ENCODE results near the gene SLC22A7.

Gene SLC22A7, protein sequence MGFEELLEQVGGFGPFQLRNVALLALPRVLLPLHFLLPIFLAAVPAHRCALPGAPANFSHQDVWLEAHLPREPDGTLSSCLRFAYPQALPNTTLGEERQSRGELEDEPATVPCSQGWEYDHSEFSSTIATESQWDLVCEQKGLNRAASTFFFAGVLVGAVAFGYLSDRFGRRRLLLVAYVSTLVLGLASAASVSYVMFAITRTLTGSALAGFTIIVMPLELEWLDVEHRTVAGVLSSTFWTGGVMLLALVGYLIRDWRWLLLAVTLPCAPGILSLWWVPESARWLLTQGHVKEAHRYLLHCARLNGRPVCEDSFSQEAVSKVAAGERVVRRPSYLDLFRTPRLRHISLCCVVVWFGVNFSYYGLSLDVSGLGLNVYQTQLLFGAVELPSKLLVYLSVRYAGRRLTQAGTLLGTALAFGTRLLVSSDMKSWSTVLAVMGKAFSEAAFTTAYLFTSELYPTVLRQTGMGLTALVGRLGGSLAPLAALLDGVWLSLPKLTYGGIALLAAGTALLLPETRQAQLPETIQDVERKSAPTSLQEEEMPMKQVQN

DNA sequence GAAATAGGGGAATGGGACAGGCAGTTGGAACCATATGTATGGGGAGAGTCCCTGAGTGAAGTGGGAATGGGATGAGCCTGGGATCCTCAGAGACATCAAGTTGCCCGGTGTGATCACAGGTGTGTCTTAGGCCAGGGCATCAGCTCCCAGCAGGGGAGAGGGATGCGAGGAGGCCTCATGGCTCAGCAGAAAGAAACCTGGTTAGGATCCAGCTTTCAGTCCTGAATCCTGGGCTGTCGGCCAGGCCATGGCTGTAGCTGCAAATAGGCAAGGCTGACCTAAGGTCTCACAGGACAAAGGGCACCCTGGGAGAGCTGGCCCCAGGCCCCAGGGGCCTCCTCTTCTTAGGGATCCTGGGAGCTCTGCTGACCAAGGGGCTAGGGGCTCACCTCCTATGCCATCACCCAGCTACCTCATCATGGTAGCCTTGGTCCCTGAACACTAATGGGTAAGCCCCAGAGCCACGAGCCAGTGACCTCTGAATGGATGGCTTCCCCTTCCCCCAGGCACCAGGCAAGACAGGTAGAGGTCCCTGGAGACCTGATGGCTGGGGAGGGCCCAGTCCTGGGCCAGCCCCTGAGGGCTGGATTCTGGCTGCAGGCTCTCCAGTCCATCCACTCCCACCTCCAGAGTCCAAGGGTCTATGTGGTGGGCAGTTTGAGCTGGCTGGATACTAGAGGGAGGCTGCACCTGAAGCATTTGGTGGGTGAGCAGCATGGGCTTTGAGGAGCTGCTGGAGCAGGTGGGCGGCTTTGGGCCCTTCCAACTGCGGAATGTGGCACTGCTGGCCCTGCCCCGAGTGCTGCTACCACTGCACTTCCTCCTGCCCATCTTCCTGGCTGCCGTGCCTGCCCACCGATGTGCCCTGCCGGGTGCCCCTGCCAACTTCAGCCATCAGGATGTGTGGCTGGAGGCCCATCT lies at the start of gene SLC22A7:
TSS of gene SLC22A7 (plus strand) at position 617 of the 921 bp plus-strand sequence. CDS start at position 716, 99 bp downstream.
- DNase-seq = no peak

DNA sequence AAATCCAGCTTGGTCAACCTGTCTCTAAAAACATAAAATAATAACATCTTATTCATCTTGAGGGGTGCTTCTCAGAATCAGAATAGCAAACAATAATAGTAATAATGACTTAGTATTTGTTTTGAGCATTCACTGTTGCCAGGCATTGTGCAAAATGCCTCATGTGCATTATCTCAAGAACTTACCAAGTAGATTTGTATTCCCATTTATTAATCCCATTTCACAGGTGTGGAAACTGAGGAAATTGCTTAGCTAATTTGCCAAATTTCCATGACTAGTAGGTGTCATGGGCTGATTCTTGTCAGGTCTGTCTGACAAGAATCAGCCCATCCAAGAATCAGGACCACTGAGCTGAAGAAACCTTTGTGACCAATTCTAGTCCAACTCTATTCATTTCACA lies 49.3 kb upstream of the SLC22A7 start:
- DNase-seq = no peak

DNA sequence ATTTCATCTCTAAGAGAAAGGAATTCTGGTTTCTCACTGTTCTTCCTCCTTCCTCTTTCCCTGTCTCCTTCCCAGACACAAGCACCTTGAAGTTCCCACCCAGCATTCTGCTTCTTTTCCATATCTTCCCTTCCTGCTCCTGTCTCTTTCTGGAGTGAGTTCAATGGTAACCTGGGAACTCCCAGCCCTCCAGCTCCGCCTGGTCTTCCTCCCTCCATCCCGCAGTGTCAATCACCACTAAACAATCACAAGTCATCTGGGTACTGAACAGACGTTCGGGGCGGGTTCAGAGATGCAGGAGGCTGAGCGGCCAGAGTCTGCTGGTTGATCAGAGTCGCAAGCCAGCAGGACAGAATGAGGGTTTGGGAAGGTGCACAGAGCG lies 47.1 kb upstream of the SLC22A7 start:
- no peak for DNase-seq

DNA sequence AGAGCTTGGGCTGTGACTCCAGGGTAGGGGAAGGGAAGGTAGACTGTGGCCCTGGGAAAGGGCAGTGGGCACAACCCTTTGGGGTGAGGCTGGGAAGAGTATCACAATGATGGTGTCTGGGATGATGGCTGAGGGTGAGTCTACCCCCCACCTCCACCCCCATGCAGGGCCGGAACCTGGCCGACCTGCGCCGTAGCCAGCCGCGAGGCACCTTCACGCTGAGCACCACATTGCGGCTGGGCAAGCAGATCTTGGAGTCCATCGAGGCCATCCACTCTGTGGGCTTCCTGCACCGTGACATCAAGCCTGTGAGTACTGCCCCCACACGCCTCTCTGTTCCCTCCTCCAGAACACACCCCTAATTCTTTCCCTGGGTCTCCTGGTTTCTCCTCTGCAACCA lies 44.7 kb upstream of the SLC22A7 start:
- no peak for DNase-seq

DNA sequence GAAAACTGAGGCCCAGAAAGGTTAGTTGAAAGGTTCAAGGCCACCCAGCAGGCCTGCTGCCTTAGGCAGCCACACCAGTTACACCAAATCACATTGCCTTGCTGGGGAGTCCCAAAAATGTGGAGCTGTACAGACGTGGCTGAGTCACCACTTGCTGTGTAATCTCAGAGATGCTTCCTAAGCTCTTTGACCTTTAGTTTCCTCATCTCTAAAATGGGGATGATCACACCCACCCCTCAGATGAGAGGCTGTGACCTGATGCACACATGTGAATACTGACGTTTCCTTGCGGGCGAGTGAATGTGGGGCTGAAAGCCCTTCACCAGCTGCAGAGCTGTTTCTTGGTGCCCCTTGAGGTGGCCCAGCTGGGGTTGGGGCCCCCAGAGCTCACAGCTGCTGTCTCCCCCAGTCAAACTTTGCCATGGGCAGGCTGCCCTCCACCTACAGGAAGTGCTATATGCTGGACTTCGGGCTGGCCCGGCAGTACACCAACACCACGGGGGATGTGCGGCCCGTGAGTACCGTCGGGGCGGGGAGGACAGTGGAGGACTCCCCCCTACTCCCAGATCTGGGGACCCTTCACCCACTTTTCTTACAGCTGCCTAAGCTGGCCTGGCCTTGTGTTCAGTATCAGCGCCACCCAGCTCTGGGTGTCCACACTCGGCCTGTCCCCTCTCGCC lies 43.8 kb upstream of the SLC22A7 start:
- no peak for DNase-seq

DNA sequence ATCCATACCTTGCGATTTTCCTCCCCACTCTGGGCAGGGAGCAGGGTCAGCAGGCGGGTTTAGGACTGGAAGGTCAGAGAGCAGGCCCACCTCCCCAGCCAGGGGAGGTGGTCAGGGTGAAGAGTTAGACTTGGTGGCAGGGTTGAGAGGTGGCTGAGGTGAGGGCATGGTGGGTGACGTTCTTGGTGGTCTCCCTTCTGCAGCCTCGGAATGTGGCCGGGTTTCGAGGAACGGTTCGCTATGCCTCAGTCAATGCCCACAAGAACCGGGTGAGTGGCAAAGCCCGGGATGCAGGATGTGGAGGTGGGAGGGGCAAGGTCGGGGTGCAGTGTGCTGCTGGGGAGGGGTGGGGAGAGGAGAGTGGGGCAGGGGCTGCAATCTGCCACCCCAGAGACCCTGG lies 43.2 kb upstream of the SLC22A7 start:
- DNase-seq = no peak

DNA sequence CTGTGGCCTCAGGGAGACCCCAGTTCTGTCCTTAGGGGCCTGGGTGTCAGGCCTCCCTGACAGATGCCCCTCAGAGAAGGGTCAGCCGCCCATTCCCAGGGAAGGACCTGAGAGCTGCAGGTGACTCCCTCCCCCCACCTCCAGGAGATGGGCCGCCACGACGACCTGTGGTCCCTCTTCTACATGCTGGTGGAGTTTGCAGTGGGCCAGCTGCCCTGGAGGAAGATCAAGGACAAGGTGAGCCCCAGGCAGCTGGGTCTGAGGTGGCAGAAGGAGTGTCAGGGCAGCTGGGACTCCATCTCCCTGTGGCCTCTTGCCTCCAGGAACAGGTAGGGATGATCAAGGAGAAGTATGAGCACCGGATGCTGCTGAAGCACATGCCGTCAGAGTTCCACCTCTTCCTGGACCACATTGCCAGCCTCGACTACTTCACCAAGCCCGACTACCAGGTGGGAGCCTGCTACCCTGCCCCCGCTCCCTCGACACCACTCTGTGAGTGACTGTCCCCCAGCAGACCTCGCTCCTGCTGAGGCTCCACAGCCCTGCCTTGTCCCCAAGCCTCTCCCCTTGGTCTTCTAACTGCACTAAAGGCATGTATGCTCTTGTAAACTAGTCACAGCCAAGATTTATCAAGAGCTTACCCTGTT lies 42.5 kb upstream of the SLC22A7 start:
- no peak for DNase-seq

DNA sequence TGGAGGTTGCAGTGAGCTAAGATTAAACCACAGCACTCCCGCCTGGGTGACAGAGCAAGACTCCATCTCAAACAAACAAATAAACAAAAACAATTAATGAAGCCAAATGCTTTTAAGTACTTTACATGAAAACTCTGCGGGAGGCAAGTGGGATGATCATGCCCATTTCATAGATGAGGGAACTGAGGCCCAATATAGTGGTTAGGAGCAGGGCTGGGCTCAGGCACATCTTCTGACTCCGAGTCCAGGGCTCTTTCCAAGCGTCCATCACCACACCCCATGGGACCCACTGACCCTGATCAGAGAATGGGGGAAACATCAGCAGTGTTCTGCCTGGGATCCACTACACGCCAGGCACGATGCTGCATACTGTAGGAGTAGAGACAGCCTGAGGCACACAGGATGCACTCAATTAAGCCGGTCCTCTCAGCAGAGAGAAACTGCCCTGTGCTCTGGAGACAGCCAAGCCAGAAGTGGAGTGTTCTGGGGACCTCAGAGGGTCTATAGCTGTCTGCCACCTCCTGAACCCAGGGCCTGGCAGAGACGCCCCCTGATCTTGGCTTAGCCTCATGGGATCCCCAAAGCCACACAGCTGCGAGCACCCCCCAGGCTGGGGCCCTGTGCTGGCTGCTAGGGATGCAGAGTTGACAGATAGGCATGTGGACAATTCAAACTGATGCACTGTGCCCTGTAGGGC lies 41.2 kb upstream of the SLC22A7 start:
- DNase-seq = no peak

DNA sequence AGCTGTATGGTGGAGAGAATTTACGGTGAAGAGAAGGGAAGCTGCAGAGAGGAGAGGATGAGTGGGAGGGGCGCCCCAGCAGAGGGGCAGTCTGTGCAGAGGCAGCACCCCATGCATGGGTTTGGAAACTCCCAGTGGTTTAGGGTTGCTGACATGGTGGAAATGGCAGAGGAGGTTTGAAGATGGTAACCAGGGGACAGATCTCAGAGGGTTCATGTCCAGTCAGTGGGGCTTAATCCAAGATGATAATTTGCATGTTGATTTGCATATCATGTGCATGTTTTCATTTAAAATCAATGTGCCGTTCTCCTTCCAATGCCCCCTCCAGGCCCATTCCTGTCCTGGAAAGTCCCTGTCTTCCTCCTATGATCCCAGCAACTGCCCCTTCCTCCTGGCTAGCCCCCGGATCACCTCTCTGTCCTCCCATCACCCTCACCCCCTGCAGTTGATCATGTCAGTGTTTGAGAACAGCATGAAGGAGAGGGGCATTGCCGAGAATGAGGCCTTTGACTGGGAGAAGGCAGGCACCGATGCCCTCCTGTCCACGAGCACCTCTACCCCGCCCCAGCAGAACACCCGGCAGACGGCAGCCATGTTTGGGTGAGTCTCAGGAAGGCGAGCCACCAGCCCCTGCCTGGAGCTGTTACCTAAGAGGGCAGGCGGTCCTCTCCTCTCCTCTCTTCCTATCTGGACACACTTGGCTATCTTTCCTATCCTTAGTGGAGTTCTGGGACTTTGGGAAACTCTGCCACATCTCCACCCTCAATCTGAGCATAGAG lies 40.5 kb upstream of the SLC22A7 start:
- DNase-seq = no peak

DNA sequence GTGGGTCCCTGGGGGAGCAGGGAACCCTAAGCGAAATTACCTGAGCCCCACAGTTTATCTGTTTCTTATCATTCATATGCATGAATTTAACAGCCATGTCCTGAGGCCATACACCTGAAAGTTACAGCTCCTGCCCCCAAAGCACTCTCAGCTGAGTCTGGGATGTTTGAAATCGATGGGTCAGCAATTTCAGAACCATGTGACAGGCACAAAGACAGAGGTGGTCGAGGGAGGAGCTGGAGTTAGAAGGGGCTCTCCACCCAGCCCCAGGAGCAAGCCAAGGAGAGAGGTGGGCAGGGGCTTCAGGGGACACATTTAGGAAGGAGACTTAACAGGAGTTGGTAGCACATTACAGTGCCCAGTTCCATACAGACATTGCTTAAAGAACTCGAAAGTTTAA lies 39.9 kb upstream of the SLC22A7 start:
- DNase-seq = no peak

DNA sequence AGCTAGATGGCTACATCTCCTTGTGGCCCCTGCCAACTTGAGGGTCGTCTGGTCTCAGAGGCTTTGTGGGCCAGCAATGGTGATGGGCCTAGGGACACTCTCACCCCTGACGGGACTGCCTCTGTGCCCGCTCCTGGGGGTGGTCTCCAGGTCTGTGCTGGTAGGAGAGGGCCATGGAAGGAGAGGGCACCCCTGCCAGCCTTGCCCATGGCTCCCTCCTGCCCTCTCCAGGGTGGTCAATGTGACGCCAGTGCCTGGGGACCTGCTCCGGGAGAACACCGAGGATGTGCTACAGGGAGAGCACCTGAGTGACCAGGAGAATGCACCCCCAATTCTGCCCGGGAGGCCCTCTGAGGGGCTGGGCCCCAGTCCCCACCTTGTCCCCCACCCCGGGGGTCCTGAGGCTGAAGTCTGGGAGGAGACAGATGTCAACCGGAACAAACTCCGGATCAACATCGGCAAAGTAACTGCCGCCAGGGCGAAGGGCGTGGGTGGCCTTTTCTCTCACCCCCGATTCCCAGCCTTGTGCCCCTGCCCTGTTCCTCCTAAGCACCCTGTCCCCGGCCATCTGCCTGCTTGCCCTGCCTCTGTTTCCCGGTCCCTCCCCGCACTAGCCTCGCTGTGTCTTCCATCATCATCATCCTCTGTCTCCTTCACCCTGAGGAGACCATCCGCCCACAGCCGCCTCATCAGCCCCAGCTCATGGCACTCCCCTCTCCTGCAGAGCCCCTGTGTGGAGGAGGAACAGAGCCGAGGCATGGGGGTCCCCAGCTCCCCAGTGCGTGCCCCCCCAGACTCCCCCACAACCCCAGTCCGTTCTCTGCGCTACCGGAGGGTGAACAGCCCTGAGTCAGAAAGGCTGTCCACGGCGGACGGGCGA lies 39.0 kb upstream of the SLC22A7 start:
- DNase-seq = no peak

DNA sequence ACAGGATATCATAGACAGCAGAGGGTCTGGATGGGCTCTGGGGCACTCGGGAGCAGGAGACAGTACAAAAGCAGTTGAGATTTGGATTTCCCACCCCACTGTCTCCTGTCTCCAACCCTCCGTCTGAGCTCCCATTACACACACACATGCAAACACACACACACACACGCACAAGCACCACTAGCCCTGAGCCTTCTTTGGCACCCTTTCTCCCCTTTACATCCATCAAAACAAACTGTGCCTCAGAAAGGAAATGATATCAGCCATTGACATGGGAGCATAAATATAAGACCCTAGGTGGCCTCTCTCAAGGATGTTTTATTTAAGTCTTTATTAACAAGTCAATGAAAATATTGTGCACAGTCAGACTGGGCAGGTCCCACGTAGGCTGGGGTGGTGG lies 37.3 kb upstream of the SLC22A7 start:
- DNase-seq = no peak

DNA sequence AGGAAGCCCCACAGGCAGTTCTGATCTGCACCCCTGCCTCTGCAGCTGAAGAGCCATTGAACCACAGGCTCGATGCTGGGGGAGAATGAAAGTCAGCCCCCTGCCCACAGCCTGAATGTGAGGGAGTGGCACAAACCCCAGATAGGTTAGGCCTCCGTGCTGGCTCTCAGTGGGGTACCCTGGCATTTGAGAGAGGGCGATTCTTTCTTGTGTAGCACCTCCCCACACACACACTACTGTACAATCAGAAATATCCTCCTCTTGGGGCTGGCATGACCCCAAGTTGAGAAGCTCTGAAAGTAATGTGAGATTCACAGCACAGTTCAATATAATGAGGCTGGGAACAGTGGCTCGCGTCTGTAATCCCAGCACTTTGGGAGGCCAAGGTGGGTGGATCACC lies 36.9 kb upstream of the SLC22A7 start:
- DNase-seq = no peak

DNA sequence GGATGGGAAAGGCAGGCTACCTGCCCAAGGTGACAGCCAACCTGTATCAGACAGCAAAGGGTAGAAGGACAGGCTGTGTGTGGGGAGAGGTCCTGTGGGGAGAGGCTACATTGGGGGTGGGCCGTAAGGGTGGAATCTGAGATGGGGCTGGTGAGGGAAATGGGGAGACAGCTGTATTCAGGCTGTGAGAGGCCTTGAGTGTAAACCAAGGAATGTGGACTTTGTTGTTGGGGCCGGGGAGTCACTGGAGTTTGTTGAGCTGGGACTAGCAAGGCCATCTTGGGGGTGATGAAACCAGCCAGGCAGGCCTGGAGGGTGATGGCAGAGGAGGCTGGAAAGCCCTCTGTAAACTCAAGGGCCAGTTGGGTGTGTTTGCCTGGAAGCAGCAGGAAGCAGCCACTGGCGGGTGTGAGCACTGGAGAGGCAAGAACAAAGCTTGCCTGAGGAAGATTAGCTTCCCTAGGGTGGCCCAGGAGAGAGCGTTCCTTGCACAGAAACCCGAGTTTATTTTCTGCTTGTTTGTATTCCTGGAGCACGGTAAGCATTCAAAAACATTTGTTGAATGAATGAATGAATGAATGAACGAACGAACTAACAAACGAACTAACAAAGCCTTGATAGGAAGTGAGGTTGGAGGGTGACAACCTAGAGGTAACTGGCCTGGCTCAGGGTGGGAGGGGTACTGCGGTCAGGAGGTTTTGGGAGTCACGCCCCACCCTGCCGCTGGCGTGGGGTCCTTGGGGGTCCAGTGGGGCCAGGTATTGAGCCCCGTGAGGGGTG lies 35.9 kb upstream of the SLC22A7 start:
- no peak for DNase-seq

DNA sequence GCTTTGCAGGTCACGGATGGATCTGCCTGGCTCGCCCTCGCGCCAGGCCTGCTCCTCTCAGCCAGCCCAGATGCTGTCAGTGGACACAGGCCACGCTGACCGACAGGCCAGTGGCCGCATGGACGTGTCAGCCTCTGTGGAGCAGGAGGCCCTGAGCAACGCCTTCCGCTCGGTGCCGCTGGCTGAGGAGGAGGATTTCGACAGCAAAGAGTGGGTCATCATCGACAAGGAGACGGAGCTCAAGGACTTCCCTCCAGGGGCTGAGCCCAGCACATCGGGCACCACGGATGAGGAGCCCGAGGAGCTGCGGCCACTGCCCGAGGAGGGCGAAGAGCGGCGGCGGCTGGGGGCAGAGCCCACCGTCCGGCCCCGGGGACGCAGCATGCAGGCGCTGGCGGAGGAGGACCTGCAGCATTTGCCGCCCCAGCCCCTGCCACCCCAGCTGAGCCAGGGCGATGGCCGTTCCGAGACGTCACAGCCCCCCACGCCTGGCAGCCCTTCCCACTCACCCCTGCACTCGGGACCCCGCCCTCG lies 35.2 kb upstream of the SLC22A7 start:
- DNase-seq = no peak

DNA sequence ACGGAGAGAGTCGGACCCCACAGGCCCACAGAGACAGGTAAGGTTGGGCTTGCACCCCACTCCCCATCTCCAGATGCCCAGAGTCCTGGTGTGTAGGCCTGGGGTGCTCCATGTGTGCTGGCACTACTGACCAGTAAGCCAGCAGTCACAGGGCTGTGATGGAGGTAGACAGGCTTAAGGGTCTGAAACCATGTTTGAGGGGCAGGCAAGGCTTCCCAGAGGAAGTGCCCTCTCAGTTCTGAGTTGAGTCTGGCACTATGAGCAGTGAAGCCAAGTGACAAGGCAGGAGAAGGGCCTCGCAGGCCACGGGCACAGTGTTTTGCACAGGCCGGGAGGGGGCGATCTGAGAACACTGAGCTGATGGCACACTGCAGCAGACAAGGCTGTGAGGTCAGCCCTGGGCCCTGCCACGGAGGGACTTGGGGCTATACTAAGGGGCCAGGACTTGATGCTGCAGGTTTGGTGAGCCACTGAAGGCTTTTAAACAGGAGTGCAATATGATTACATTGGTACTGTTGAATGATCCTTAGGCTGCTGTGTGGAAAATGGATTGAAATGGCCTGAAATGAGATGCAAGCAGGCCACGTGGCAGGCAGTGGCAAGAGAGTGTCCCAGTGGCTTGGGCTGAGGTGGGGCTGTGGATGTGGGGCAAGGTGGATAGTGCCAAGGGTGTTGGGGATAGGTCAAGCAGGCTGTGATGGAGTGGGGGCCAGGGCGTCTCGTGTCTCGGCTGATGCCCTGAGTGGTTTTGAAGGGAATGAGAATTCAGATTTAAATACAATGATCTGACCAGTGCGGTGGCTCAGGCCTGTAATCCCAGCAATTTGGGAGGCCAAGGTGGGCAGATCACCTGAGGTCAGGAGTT lies 34.5 kb upstream of the SLC22A7 start:
- DNase-seq = no peak

DNA sequence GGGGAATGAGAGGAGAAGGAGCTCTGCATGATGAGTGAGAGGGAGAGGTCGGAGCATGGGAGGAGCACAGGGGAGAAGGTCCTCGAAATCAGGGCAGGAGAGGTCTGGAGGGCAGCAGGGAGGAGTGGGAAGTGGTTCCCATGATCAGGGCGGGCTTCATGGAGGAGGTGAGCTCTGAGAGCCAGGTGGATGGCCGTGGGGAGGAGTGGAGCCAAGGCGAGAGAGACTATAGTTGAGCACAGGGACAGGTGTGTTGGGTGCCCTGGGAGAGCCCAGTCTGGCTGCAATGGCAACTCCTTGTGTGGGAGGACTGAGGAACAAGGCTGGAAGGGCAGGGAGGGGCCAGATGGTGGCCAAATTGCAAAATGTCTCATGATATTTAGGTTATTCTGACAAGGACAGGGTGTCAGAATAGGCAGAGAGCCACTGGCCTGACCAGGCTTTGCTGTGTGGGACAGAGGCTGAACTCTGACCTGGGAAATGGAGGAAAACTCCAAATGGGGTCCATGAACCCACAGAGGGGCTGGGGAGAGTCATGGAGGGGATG lies 33.4 kb upstream of the SLC22A7 start:
- DNase-seq = no peak

DNA sequence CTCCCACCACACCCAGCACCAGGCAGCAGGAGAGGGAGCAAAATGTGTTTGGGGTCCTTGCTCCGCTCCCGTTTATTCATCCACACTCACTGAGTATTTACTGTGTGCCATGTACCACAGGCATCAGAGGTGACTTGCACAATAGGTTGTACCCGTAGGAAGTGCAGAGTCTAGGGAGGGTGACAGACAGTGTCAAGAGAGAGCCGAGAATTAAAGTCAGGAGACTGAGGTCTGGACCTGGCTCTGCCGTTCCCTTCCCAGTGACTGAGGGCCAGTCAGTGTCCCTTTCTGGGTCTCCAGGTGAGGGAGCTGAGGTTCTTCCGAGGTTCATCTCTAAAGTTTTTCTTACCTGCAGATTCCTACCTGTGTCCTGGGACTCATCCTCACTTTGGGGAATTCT lies 32.5 kb upstream of the SLC22A7 start:
- no peak for DNase-seq

Measured in NCI-H187 treated with DMSO at 0.1 percent for 48 hours (cell line).